GM18870 (cell line): Measurements from ENCODE around the gene TMEM205.

Experiments used
- ATAC-seq: cut with Tn5 transposase; IDR thresholded peaks from one replicate; pipeline ENCODE4 v1.9.1; 2021; ENCODE audit warnings: moderate library complexity; ENCODE audit not compliant: unreplicated experiment

TMEM205 gene

DNA sequence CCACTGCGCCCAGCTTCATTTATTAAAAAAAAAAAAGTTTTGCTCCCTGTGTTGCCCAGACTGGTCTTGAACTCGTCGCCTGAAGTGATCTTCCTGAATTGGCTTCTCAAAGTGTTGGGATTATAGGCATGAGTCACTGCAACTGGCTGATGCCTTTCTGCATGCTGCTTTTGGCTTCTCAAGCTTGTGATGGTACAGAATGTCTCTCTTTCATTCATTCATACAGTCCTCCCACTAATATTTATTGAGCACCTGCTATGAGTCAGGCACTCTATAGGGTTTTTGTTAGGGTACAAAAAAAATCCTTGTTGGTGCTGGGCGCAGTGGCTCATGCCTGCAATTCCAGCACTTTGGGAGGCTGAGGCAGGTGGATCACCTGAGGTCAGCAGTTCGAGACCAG is 41.1 kb downstream of the TMEM205 start:
- ATAC-seq = no peak

DNA sequence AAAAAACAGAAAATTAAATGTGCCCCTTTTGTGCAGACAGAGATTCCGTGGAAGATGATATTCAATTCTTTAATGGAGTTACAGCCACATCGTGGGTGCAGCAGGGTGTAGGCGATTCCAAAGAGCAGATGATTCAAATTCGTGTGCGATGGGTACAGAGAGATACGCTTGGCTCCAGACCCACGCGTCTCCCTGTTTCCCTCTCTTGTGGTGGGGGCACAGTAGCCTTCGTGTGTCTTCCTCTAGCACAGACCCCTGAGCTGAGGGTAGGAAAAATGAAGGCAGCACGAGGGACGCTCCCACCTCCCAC is 45.3 kb downstream of the TMEM205 start:
- no peak for ATAC-seq

DNA sequence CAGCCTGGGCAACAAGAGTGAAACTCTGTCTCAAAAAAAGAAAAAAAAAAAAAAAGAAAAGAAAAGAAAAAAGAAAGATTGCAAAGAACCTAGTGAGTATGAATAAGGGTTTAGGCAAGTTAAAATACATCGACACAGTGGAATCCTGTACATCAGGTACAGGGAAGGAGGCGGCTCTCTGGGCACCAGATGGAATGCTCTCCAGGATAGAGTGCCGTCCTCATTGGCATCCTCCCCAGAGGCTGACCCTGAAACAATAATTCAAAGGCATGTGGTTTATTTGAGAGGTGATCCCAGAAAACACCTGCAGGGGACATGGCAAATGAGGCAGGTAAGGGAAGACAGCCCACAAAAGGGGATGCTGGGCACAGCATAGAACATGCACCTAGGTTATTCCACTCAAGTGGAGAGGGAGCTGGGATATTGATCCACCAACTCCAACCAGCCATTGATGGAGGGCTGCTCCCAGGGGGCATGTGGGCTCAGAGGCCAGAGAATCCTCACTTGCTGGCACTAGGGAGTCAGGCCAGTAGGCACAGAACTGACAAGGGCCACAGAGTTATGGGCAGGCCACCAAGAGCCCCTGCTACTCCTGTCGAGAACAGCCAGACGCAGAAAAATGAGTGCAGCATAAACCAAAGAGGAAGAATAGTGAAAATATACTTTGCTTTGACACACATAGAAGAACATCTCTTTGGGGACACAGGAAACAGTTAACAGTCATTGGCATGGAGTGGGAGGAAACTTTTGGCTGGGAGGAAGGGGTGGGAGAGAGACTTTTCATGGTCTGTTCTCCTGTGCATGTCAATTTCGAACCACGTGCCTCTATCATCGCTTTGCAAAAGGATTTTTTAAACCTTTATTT is 45.9 kb downstream of the TMEM205 start:
- no peak for ATAC-seq

DNA sequence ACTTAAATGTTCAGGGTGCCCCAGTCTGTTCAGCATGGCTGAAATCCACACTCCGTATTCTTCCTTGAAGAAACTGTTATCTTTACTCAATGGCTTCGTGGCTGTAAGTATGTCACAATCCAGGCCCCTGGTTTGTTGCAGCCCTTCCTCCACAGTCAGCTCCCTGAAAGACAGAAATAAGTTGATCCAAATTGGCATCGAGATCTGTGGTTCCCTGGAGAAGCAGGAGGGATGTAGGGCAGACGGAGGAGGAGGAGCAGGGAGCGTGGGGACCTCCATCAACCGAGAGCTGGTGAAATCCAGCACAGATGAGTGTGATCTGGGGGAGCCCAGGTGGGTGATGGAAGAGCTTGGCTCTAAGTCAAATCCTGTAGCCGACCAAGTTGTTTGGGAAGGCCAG is 49.8 kb downstream of the TMEM205 start:
- ATAC-seq = no peak

DNA sequence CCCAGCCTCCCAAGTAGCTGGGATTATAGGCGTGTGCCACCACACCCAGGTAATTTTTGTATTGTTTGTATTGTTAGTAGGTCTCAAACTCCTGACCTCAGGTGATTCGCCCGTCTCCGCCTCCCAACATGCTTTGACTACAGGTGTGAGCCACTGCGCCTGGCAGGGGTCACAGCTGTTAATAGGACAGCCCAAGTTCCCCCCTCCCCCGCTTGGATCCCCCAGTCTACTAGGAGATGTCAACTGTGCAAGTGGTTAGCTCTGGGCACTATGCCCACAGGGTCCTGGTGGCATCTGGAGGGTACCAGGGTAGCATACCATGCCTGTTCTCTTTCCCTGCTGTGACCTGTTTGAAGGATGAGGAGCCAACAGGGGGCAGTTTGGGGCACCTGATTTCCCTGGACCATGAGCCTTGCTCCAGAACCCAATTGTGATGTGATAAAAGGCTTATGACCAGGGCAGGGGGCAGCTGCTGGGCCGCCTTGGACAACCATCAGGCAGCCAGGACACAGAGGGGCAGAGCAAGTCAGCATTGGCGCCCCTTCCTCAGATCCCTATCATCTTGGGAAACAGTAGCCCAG is 50.3 kb downstream of the TMEM205 start, which contains the start of gene TSPAN16:
Gene TSPAN16 (plus strand): TSS at position 496 of the 581 bp plus-strand sequence. CDS start 138 bp downstream, outside the sequence.
- ATAC-seq = no peak

DNA sequence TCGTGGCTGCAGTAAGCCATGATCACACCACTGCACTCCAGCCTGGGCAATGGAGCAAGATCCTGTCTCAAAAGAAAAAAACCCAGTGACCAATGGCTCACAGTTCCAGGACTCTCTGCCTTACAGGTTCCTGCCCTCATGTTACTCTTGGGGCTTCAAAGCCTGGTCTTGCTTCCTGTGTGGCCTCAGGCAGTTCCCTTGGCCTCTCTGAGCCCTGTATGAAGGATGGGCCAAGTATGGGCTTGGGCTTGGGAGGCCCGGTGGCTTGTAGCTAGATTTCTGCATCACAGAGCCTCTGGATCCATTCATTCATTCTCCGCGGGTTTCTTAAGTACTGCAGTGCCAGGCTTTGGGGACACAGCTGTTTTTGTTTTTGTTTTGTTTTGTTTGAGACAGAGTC is 50.9 kb downstream of the TMEM205 start:
- no peak for ATAC-seq

DNA sequence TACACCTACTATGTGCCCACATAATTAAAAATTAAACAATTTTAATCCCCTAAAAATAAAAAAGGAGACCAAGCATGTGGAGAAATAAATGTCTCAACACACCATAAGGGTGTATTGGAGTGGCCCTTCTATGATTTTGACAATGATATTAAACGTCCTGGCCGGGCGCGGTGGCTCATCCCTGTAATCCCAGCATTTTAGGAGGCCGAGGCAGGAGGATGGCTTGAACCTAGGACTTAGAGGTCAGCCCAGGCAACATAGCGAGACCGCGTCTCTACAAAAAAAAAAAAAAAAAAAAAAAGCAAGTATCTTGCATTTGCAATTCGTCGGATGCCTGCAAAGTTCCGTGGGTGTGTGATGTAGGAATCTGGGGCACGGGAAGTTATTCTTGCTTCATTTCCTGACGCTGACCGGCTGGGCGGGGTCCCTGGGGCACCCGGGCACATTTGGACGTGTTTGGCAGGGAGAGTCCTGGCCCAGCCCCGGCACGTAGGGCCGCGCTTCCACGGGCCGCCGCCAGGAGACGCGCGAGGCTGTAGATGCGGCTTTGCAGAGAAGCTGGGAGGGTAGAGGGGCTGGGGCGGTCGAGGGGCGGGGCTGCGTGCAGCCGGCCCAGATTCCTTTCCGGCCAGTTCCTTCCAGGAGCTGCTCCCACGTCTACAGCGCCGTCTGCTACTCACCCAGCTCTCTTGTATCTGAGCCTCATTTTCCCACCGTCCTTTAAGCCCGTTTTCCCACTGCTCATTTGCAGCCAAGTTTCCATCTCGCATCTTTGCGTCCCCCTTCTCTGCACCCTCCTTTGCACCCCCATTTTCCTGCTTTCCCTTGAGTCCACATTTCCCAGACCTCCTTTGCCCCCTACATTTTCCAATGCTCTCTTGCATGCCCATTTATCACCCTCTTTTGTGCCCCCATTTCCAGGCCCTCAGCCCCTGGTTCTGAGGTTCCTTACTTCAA is 52.4 kb downstream of the TMEM205 start:
- ATAC-seq = no peak
